ENCODE results near the gene XRCC5.

Gene XRCC5

DNA sequence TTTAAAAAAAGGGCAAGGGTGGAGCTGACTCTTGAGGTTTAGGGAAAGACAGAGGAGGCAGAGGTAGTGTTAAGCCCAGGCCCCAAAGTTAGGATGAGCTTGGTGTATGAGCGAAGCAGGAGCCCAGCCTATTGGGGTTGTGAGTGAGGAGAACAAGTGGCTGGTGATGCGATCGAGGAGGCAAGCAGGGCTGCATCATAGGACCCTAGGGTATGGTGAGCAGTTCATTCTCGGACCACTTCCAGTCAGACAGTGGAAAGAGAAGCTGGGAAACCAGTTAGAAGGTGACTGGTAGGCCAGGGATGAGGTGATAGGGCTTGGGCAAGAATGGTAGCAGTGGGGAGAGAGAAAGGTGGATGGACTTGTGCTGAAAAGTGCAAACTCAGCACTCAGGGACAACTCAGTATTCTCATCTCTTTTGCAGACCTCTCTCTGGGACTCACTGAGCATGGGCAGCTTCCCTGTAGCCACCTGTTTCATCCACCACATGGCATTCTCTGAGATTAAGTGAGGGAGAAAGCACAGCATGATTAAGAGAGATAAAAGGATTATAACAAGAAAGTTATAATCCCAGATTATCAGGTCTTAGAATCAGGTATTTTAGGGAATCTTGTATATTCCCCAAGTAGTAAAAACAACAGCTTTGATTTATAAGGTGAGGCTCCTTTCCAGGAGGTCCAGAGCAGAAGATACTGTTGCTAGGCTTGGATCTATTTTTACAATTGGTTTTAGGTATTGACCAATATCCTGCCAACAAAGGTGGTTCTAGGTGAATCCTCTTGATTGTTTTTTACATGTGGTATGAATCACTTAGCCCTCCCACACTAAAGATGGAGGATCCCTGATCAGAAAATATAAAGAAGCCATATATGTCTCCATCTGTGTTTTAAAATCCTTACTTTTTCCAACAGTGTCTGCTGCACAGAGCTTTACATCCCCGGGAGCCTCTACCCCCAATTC lies 38.3 kb downstream of the XRCC5 start:
- Mint-ChIP-seq H3K36me3 (ENCODE audit: low read depth) (no peaks in the 10 kb centered on the region), H3K27me3 (no peaks in the 10 kb centered on the region), H3K27ac (peak overlapping the region; percentile 86), H3K9me3 (no peaks in the 10 kb centered on the region), H3K4me3 (no peak overlapping the region), H3K4me1 (ENCODE audit: low read depth) (peaks cover 49% of the 10 kb centered on the region)
- DNase-seq: no peak

GRCh38 chr2:216148983-216149382 lies 39.8 kb downstream of the XRCC5 start:
- DNase-seq: no peak
- no peaks in the 10 kb centered on the region for H3K27me3 Mint-ChIP-seq
- no peaks in the 10 kb centered on the region for H3K36me3 Mint-ChIP-seq (ENCODE audit: low read depth)
- peak overlapping the region; percentile 86 for H3K27ac Mint-ChIP-seq
- no peak overlapping the region for H3K4me3 Mint-ChIP-seq
- peaks cover 48% of the 10 kb centered on the region for H3K4me1 Mint-ChIP-seq (ENCODE audit: low read depth)
- no peaks in the 10 kb centered on the region for H3K9me3 Mint-ChIP-seq

DNA sequence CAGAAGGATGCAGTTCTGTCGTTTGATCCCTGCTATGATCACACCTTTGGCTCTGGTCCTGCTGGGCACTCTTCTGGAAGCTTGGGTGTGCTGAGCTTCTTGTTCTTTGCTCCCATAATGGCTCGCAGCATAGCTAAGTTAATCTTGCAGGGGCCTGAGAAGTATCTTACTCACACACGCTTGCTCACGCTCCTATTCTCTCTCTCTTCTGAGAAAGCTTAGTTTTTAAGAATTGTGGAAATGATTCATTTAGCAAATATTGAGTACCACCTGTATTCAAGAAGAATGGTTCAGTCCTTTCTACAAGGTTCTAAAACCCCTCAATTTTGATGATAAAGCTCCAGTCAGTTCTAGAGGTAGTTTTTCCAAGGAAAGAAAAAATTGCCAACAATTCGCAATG lies 40.6 kb downstream of the XRCC5 start:
- peak overlapping the region; percentile 60 for H3K27ac Mint-ChIP-seq
- H3K9me3 Mint-ChIP-seq: no peaks in the 10 kb centered on the region
- H3K4me1 Mint-ChIP-seq (ENCODE audit: low read depth): peaks cover 48% of the 10 kb centered on the region
- no peak overlapping the region for H3K4me3 Mint-ChIP-seq
- no peaks in the 10 kb centered on the region for H3K36me3 Mint-ChIP-seq (ENCODE audit: low read depth)
- H3K27me3 Mint-ChIP-seq: no peaks in the 10 kb centered on the region
- DNase-seq: no peak

GRCh38 chr2:216151313-216152025 lies 42.3 kb downstream of the XRCC5 start:
- Mint-ChIP-seq H3K36me3 (ENCODE audit: low read depth) (no peaks in the 10 kb centered on the region), H3K27ac (peak overlapping the region; percentile 60)

GRCh38 chr2:216155954-216156353 lies 46.8 kb downstream of the XRCC5 start:
- Mint-ChIP-seq H3K36me3 (ENCODE audit: low read depth) (peaks cover 19% of the 10 kb centered on the region), H3K4me1 (ENCODE audit: low read depth) (peaks cover 36% of the 10 kb centered on the region), H3K27ac (no peak overlapping the region), H3K27me3 (no peaks in the 10 kb centered on the region), H3K9me3 (no peaks in the 10 kb centered on the region), H3K4me3 (no peak overlapping the region)
- no peak for DNase-seq

More at GRCh38 chr2:216151313-216152025, 42.3 kb downstream of the XRCC5 start:
- Mint-ChIP-seq H3K4me3 (no peak overlapping the region), H3K4me1 (ENCODE audit: low read depth) (peaks cover 52% of the 10 kb centered on the region), H3K27me3 (no peaks in the 10 kb centered on the region), H3K9me3 (no peaks in the 10 kb centered on the region)
- no peak for DNase-seq

- Mint-ChIP-seq H3K27me3 (no peaks in the 10 kb centered on the region), H3K9me3 (no peaks in the 10 kb centered on the region), H3K4me3 (no peak overlapping the region), H3K4me1 (ENCODE audit: low read depth) (peaks cover 30% of the 10 kb centered on the region), H3K27ac (no peak overlapping the region), H3K36me3 (ENCODE audit: low read depth) (peaks cover 28% of the 10 kb centered on the region)
- DNase-seq: no peak
These were observed 47.7 kb downstream of the XRCC5 start for GRCh38 chr2:216156822-216157221.

DNA sequence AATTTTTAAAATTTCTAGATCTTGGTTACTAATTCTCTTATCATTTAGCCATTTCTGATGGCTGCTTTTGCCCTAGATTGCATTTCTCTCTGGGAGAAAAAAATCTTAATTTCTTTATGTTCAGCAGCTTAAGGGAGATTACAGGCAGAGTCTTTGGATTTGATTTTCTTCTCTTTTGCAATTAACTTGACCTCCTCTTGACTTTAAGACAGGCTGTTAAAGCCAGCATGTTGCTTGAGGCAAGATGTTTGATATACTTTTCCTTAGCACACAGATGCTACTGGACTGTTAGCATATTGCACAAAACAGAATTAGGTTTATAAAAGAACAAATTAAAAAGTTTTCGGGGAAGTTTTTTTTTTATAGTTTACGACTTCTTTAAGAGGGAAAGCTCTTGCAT lies 50.0 kb downstream of the XRCC5 start:
- Mint-ChIP-seq H3K27ac (peak overlapping the region; percentile 30), H3K4me3 (no peak overlapping the region), H3K4me1 (ENCODE audit: low read depth) (peaks cover 26% of the 10 kb centered on the region), H3K27me3 (no peaks in the 10 kb centered on the region), H3K36me3 (ENCODE audit: low read depth) (peaks cover 51% of the 10 kb centered on the region), H3K9me3 (no peaks in the 10 kb centered on the region)
- DNase-seq: no peak

DNA sequence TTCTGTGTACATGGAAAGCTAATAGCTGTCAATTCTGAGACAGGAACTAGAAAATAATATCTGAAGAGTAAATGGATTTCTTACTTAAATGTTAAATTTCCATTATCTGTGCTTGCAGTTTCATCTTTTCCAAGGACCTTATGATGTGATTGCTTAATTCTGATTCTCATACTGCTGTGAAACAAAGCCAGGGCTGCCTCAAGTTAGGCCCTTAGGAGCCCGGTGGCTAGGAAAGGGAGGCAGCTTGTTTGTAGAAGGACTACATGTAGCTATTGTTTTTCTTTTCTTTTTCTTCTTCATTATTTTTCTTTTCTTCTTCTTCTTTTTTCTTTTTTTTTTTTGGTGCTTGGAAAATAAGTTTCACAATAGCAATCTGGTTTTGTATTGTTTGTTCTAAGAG lies 50.5 kb downstream of the XRCC5 start:
- H3K4me1 Mint-ChIP-seq (ENCODE audit: low read depth): peaks cover 31% of the 10 kb centered on the region
- H3K36me3 Mint-ChIP-seq (ENCODE audit: low read depth): peaks cover 56% of the 10 kb centered on the region
- no peaks in the 10 kb centered on the region for H3K27me3 Mint-ChIP-seq
- no peak for DNase-seq
- no peaks in the 10 kb centered on the region for H3K9me3 Mint-ChIP-seq
- peak overlapping the region; percentile 37 for H3K27ac Mint-ChIP-seq
- H3K4me3 Mint-ChIP-seq: no peak overlapping the region

GRCh38 chr2:216160786-216161185 lies 51.6 kb downstream of the XRCC5 start:
- DNase-seq: no peak
- no peaks in the 10 kb centered on the region for H3K27me3 Mint-ChIP-seq
- no peaks in the 10 kb centered on the region for H3K9me3 Mint-ChIP-seq
- H3K4me3 Mint-ChIP-seq: no peak overlapping the region
- peaks cover 67% of the 10 kb centered on the region for H3K36me3 Mint-ChIP-seq (ENCODE audit: low read depth)
- H3K27ac Mint-ChIP-seq: peak overlapping the region; percentile 18
- peaks cover 37% of the 10 kb centered on the region for H3K4me1 Mint-ChIP-seq (ENCODE audit: low read depth)

- no peaks in the 10 kb centered on the region for H3K9me3 Mint-ChIP-seq
- H3K4me1 Mint-ChIP-seq (ENCODE audit: low read depth): peaks cover 38% of the 10 kb centered on the region
- DNase-seq: no peak
- H3K27ac Mint-ChIP-seq: peak overlapping the region; percentile 53
- no peak overlapping the region for H3K4me3 Mint-ChIP-seq
- no peaks in the 10 kb centered on the region for H3K27me3 Mint-ChIP-seq
- H3K36me3 Mint-ChIP-seq (ENCODE audit: low read depth): peaks cover 79% of the 10 kb centered on the region
These were observed 52.8 kb downstream of the XRCC5 start for GRCh38 chr2:216161967-216162366.

- Mint-ChIP-seq H3K27ac (no peak overlapping the region), H3K36me3 (ENCODE audit: low read depth) (peaks cover 94% of the 10 kb centered on the region), H3K9me3 (no peaks in the 10 kb centered on the region), H3K27me3 (no peaks in the 10 kb centered on the region), H3K4me1 (ENCODE audit: low read depth) (peaks cover 43% of the 10 kb centered on the region), H3K4me3 (no peak overlapping the region)
- DNase-seq: no peak
These were observed 54.4 kb downstream of the XRCC5 start for GRCh38 chr2:216163518-216163917.

DNA sequence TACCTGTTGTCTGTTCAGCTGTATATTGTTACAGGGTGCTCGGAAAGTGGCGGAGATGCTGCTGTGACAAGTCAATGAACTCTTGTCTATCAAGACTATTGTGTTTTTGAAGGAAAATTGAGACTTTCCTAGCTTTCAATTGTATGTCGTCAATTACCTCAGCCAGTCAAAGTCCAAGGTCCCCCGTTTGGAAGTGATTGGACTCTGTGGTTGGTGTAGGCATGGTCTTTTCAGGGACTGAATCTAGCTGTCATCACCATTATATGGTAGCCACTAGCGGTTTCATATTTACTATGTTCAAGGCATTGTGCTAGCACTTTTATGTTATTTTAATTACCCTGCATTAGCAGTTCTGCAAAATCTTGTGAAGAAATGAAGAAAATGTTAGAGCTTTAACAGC lies 54.9 kb downstream of the XRCC5 start:
- no peaks in the 10 kb centered on the region for H3K27me3 Mint-ChIP-seq
- peaks cover 47% of the 10 kb centered on the region for H3K4me1 Mint-ChIP-seq (ENCODE audit: low read depth)
- DNase-seq: no peak
- H3K36me3 Mint-ChIP-seq (ENCODE audit: low read depth): peaks cover 98% of the 10 kb centered on the region
- H3K9me3 Mint-ChIP-seq: no peaks in the 10 kb centered on the region
- no peak overlapping the region for H3K4me3 Mint-ChIP-seq
- peak overlapping the region; percentile 80 for H3K27ac Mint-ChIP-seq

- Mint-ChIP-seq H3K27ac (peak overlapping the region; percentile 80), H3K36me3 (ENCODE audit: low read depth) (peaks cover 98% of the 10 kb centered on the region)
These were observed 55.4 kb downstream of the XRCC5 start for GRCh38 chr2:216164576-216164975.

DNA sequence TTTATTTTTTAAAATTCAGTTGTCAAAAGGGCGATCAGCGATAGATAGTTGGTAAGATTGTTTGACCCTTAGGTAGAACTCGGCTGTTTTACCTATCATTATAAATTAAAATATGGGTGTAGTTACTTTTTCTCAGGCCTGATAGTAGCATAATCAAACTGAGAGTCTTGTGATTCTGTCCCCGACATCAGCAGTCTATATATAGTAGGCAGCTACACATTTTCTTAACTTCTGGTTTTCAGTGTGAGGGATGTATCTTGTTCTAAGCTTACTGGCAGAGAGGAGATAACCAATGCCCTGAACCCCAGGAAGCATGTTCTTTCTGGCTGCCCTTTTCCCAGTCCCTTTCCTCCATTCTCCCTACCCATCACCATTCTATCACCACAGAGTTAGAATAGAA lies 56.6 kb downstream of the XRCC5 start:
- H3K36me3 Mint-ChIP-seq (ENCODE audit: low read depth): peaks cover 98% of the 10 kb centered on the region
- no peak for DNase-seq
- no peaks in the 10 kb centered on the region for H3K27me3 Mint-ChIP-seq
- peak overlapping the region; percentile 71 for H3K27ac Mint-ChIP-seq
- H3K4me3 Mint-ChIP-seq: no peak overlapping the region
- H3K9me3 Mint-ChIP-seq: no peaks in the 10 kb centered on the region
- H3K4me1 Mint-ChIP-seq (ENCODE audit: low read depth): peaks cover 56% of the 10 kb centered on the region

More at GRCh38 chr2:216164576-216164975, 55.4 kb downstream of the XRCC5 start:
- no peaks in the 10 kb centered on the region for H3K27me3 Mint-ChIP-seq
- no peak for DNase-seq
- H3K4me3 Mint-ChIP-seq: no peak overlapping the region
- no peaks in the 10 kb centered on the region for H3K9me3 Mint-ChIP-seq
- peaks cover 48% of the 10 kb centered on the region for H3K4me1 Mint-ChIP-seq (ENCODE audit: low read depth)

DNA sequence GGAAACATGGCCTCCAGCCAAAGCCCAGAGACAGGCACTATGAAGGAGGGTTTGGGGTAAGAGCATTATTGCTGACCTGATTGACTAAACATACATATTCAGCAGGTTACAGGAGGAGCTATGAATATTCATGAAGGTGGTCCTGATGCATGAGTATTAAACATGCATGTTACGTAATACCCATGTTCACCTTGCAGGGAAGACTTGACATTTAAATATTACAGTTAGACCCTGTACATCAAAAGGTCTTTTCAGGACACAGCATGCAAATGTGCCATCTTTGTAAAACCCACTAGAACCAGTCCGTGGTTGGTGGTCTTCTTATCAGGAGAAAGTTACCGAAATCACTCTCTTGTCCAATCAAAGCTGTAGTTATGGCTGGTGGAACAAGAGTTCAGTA lies 59.9 kb downstream of the XRCC5 start:
- peaks cover 97% of the 10 kb centered on the region for H3K36me3 Mint-ChIP-seq (ENCODE audit: low read depth)
- no peaks in the 10 kb centered on the region for H3K27me3 Mint-ChIP-seq
- H3K9me3 Mint-ChIP-seq: no peaks in the 10 kb centered on the region
- peaks cover 76% of the 10 kb centered on the region for H3K4me1 Mint-ChIP-seq (ENCODE audit: low read depth)
- no peak overlapping the region for H3K27ac Mint-ChIP-seq
- no peak for DNase-seq
- no peak overlapping the region for H3K4me3 Mint-ChIP-seq

Data from activated T-cell treated with anti-CD3 and anti-CD28 coated beads, Interleukin-2, amount 50 U/mL, for 24 hours (primary cell).